Measurements from ENCODE around the gene GLRA3. TPM values are rescaled to one million over a fixed set of nuclear protein-coding genes. Genes with fewer than 3 reads are reported as not detected.

The GLRA3 gene
- total and polyA plus RNA-seq, 2 donors (not counting 3 experiments of a cell fraction or from before 2014, with no cell fraction given), result not detected

DNA sequence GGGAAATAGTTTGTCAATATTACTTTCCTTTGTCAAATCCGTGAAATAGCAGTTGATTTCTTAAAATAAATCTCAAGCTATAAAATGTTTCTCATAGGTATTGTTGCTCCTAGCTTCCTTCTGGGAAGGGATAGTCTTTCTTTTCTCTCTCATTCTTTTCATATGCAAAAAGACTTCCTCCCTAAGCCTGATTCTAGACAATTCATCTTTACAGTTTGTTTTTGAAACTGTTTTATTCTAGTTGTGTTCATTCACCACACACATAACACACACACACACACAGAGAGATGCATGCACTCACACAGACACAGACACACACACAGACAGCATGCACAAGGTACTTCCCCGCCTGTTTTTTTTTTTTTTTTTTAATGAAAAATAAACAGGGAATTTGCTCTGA, 18.2 kb downstream of the GLRA3 start:
- H3K4me2 ChIP-seq (ENCODE audit: insufficient read depth, low read length), result no peak overlapping the region
- no peaks in the 10 kb centered on the region for H3K9me3 ChIP-seq (replicated peaks; ENCODE audit: control insufficient read depth, insufficient read depth, low read length)
- no peak for TF ChIP-seq JUN (IDR thresholded peaks at IDR 0.05; ENCODE audit: borderline replicate concordance, insufficient read depth, insufficient read length, low read depth)
- no peak for TF ChIP-seq POLR2A (IDR thresholded peaks at IDR 0.05; ENCODE audit: low read depth, low read length)
- TF ChIP-seq POLR2AphosphoS5 (IDR thresholded peaks at IDR 0.05; ENCODE audit: insufficient read depth, low read depth, low read length), result no peak
- TF ChIP-seq, protein P1, sequence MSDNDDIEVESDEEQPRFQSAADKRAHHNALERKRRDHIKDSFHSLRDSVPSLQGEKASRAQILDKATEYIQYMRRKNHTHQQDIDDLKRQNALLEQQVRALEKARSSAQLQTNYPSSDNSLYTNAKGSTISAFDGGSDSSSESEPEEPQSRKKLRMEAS (IDR thresholded peaks at IDR 0.05; ENCODE audit: insufficient read depth, insufficient read length), result no peak
- H2AFZ ChIP-seq (ENCODE audit: low read depth, low read length), result no peak overlapping the region
- no peaks in the 10 kb centered on the region for H4K20me1 ChIP-seq (replicated peaks; ENCODE audit: control insufficient read depth, extremely low read depth, insufficient read depth, low read length)
- intact Hi-C loops (cut with micrococcal nuclease) (no loop called here), dilution Hi-C loops (cut with MboI; ENCODE audit: extremely low pct_ligation_motif_present, low sequenced_read_pairs) (no loop called here)
- no peak for FAIRE-seq
- H3K27me3 ChIP-seq (ENCODE audit: control insufficient read depth in 2 of 2, insufficient read depth in 2 of 2, low read length in 2 of 2), result no peaks in the 10 kb centered on the region
- H3K27ac ChIP-seq (ENCODE audit: insufficient read depth, low read depth, low read length), result no peak overlapping the region
- no peak overlapping the region for H3K4me3 ChIP-seq (replicated peaks in 1 of 3; ENCODE audit: insufficient read depth in 1 of 3, low read depth in 1 of 3, low read length in 3 of 3)
- no peak overlapping the region for H3K9ac ChIP-seq (replicated peaks; ENCODE audit: extremely low read depth, insufficient read depth, low read length)
- H3K36me3 ChIP-seq (ENCODE audit: control insufficient read depth in 2 of 2, extremely low read depth in 1 of 2, insufficient read depth in 2 of 2, low read length in 2 of 2), result no peaks in the 10 kb centered on the region
- DNase-seq (ENCODE audit: low read depth, low spot score), result no peak
- no peaks in the 10 kb centered on the region for H3K9me1 ChIP-seq (replicated peaks; ENCODE audit: control insufficient read depth, extremely low read depth, insufficient read depth, low read length)
- no TSS peak for BruUV-seq (replicated peaks)
- CTCF ChIA-PET, result no interaction called here
- POLR2A ChIA-PET, result no interaction called here
- no peaks in the 10 kb centered on the region for H3K4me1 ChIP-seq (ENCODE audit: control insufficient read depth, extremely low read depth, insufficient read depth, low read length)
- no peaks in the 10 kb centered on the region for H3K79me2 ChIP-seq (ENCODE audit: control insufficient read depth, insufficient read depth, low read length)

DNA sequence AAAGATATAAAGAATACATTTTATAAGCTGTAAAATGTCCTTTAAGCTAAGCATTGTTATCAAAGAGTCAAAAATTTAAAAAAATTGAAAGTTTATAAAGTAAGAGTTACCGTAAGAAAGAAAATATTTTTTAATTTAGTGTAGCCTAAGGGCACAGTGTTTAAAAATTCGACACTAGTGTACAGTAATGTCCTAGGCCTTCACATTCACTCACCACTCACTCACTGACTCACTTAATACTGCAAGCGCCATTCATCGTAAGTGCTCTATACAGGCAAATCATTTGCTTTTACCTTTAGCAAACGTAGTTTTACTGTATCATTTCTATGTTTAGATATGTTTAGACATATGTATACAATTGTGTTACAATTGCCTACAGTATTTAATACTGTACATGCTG, 20.2 kb downstream of the GLRA3 start:
- Histone ChIP-seq H3K79me2 (ENCODE audit: control insufficient read depth, insufficient read depth, low read length) (no peaks in the 10 kb centered on the region), H3K27me3 (ENCODE audit: control insufficient read depth in 2 of 2, insufficient read depth in 2 of 2, low read length in 2 of 2) (no peaks in the 10 kb centered on the region), H3K4me1 (ENCODE audit: control insufficient read depth, extremely low read depth, insufficient read depth, low read length) (no peaks in the 10 kb centered on the region), H3K27ac (ENCODE audit: insufficient read depth, low read depth, low read length) (no peak overlapping the region), H3K4me3 (replicated peaks in 1 of 3; ENCODE audit: insufficient read depth in 1 of 3, low read depth in 1 of 3, low read length in 3 of 3) (no peak overlapping the region), H3K9me1 (replicated peaks; ENCODE audit: control insufficient read depth, extremely low read depth, insufficient read depth, low read length) (no peaks in the 10 kb centered on the region), H4K20me1 (replicated peaks; ENCODE audit: control insufficient read depth, extremely low read depth, insufficient read depth, low read length) (no peaks in the 10 kb centered on the region), H3K4me2 (ENCODE audit: insufficient read depth, low read length) (no peak overlapping the region), H2AFZ (ENCODE audit: low read depth, low read length) (no peak overlapping the region), H3K9ac (replicated peaks; ENCODE audit: extremely low read depth, insufficient read depth, low read length) (no peak overlapping the region), H3K36me3 (ENCODE audit: control insufficient read depth in 2 of 2, extremely low read depth in 1 of 2, insufficient read depth in 2 of 2, low read length in 2 of 2) (no peaks in the 10 kb centered on the region), H3K9me3 (replicated peaks; ENCODE audit: control insufficient read depth, insufficient read depth, low read length) (no peaks in the 10 kb centered on the region)
- FAIRE-seq (no peak), DNase-seq (ENCODE audit: low read depth, low spot score) (no peak)
- ChIA-PET POLR2A (no interaction called here), CTCF (no interaction called here)
- intact Hi-C loops (cut with micrococcal nuclease) (no loop called here), dilution Hi-C loops (cut with MboI; ENCODE audit: extremely low pct_ligation_motif_present, low sequenced_read_pairs) (no loop called here)
- BruUV-seq (replicated peaks), result no TSS peak
- TF ChIP-seq, protein P2, sequence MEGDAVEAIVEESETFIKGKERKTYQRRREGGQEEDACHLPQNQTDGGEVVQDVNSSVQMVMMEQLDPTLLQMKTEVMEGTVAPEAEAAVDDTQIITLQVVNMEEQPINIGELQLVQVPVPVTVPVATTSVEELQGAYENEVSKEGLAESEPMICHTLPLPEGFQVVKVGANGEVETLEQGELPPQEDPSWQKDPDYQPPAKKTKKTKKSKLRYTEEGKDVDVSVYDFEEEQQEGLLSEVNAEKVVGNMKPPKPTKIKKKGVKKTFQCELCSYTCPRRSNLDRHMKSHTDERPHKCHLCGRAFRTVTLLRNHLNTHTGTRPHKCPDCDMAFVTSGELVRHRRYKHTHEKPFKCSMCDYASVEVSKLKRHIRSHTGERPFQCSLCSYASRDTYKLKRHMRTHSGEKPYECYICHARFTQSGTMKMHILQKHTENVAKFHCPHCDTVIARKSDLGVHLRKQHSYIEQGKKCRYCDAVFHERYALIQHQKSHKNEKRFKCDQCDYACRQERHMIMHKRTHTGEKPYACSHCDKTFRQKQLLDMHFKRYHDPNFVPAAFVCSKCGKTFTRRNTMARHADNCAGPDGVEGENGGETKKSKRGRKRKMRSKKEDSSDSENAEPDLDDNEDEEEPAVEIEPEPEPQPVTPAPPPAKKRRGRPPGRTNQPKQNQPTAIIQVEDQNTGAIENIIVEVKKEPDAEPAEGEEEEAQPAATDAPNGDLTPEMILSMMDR (IDR thresholded peaks at IDR 0.05; ENCODE audit: extremely low read depth in 1 of 2, insufficient read depth in 1 of 2, low read depth in 1 of 2, low read length in 2 of 2), result no peak
- TF ChIP-seq, protein P1 (IDR thresholded peaks at IDR 0.05; ENCODE audit: insufficient read depth, insufficient read length), result no peak
- TF ChIP-seq EZH2 (IDR thresholded peaks at IDR 0.05; ENCODE audit: borderline replicate concordance, low read depth, low read length, severe bottlenecking), result no peak
- TF ChIP-seq FOS (IDR thresholded peaks at IDR 0.05; ENCODE audit: borderline replicate concordance, insufficient read depth, low read length), result no peak
- TF ChIP-seq POLR2A (IDR thresholded peaks at IDR 0.05; ENCODE audit: low read depth, low read length), result no peak
